Mammary epithelial cell (primary cell): ENCODE measurements around the gene DENND4B.

Source experiments
- CTCF ChIP-seq, 2 donors: IDR thresholded peaks in 1 of 2; conservative IDR thresholded peaks in 1 of 2; 2 replicates each; pipeline ENCODE4 v1.5.1; 2011 to 2012; ENCODE audit warnings: inconsistent platforms in 2 of 2, low read length in 2 of 2, mild to moderate bottlenecking in 2 of 2, control low read depth in 1 of 2, low read depth in 1 of 2; ENCODE audit not compliant: insufficient read depth in 1 of 2; ENCODE audit errors: extremely low read depth in 1 of 2
- EZH2 ChIP-seq: IDR thresholded peaks from 2 replicates; pipeline ENCODE4 v1.6.1; 2012; ENCODE audit warnings: low read length, inconsistent platforms, borderline replicate concordance

GRCh38 chr1:153906396-153906795 lies 40.1 kb downstream of the DENND4B start:
- TF ChIP-seq CTCF (conservative IDR thresholded peaks at IDR 0.05 in 1 of 2, IDR thresholded peaks at IDR 0.05 in 1 of 2; ENCODE audit: extremely low read depth in 1 of 2, insufficient read depth in 1 of 2, low read depth in 1 of 2, low read length in 2 of 2) (no peak), EZH2 (no peak)
